GM12892 (cell line): Measurements from ENCODE around the gene LRRC47.

ENCODE experiments used
- DNase-seq: peaks from one replicate; pipeline ENCODE4 v3.0.0; 2011; ENCODE audit not compliant: insufficient read length
- FAIRE-seq: peaks from 2 replicates; lab custom pipeline; 2011; peaks lifted over from hg19 to GRCh38; lab: Jason Lieb, UNC
- POLR2A ChIP-seq: IDR thresholded peaks from 2 replicates; pipeline ENCODE4 v1.6.1; 2011; ENCODE audit warnings: low read depth, low read length, control low read depth
- POLR2AphosphoS5 ChIP-seq: IDR thresholded peaks from 2 replicates; pipeline ENCODE4 v1.6.1; 2011; ENCODE audit warnings: low read depth, low read length, control low read depth
- TAF1 ChIP-seq: IDR thresholded peaks from 2 replicates; pipeline ENCODE4 v1.6.1; 2011; ENCODE audit warnings: low read depth, mild to moderate bottlenecking, control low read depth, low read length, borderline replicate concordance

The LRRC47 gene

DNA sequence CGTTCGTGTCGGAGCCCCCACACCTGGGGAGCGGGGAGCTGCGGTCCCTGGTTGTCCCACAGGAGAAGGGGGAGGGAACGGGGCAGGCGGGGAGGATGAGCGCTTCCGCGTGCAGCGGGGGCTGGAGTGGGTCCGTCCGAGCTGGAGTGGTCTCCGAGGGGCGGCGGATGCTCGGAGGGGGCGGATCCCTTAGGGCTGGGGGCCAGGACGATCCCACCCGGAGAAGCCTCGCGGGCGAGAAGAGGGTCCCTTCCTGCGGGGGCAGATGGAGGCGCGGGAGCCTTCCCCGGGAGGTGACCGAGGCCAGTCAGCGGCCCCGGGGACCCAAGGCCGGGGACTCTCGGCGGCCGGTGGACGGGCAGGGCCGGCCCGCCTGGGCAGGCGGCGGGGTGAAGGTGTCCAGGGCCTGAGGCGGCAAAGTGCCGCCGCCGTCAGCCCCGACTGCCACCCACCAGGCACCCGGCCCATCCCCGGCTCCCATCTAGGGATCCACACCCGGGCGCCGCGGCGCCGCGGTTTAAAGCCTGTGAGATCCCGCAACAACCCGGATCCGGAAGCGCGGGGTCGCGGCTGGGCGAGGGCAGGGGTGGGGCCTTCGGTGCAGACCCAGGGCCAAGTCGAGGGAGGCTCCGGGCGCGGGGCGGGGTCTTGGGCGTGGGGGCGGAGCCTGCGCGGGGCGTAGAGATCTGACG is 49.3 kb downstream of the LRRC47 start:
- peak; percentile 96 for DNase-seq
- peak; percentile 70 for FAIRE-seq
- TF ChIP-seq POLR2AphosphoS5, result no peak
- TF ChIP-seq POLR2A, result peak; percentile 46; the same call in 1 of the 2 replicates
- no peak for TF ChIP-seq TAF1

DNA sequence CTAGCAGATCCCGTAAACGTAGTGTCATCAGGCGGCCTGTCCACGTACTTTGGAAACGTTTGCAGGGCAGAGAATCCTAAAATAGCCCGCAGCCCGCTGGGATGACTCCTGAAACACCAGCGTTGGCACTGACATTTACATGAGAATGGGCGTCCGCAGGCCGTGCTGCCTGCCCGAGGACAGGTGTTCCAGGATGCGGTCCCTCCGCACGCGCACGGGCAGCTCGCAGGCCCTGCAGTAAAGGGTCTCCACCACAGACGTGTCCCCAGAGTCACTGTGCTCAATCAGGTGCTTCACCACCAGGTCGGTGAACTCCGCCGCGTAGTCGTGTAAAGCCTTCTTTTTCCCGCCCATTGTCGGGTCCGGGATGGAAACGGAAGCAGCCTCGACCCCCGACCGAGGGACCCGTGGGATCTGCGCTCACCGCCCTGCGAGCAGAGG is 49.9 kb downstream of the LRRC47 start:
- TF ChIP-seq POLR2A, result no peak
- TF ChIP-seq TAF1, result no peak
- TF ChIP-seq POLR2AphosphoS5, result no peak
- no peak for DNase-seq
- FAIRE-seq, result no peak

DNA sequence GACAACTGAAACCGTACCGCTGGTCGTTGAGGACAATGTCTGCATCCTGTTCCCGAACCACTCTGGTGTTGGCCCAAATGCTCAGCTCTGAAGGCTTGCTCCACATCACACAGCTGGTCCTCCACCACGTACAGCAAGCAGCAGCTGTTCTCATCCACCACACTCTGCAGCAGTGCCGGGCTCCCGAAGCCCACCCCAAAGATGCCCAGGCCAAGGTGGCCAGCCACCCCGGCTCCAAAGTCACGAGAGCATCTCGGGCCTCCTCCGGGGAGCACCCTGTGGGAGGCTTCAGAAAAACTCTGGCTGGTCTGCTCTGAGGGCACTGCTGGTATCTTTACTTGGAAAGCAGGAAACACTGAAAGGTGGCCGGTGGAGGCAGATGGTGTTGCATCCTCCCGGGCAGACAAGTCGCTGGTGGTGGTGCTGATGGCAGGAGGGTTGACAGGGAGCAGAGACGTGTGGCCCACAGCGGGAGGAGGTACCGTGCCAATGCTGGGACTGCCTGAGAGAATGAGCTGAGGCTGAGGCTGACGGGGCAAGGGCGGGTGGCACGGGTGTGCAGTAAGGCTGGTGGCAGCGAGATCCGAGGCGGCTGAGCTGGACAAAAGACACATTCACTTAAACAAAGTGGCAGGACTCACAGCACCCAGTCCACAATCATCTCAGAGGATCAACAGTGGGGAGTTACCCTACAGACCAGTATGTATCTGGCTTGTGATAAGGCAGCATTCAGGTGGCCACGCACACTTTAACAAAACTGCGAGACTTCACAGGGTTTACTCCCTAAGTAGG is 50.5 kb downstream of the LRRC47 start:
- no peak for TF ChIP-seq POLR2AphosphoS5
- TF ChIP-seq POLR2A, result no peak
- TF ChIP-seq TAF1, result no peak
- FAIRE-seq, result no peak
- no peak for DNase-seq

DNA sequence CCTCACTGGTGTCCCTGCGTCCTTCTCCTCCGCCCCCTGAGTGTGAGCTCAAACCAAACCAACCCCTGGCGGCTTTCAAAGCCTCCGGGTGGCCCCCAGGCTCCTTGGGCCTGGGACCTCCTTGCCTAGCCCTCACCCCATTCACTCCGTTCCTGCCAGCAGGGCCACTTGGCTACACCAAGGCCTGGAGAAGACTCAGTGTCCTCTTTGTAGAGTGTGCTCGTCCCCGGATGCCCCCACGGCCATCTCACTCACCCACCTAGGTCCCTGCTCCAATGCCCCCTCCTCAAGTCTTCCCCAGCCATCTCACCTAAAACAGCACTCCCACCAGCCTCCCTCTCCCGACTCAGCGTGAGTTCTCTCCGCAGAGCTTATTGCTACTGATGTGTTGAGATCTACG is 51.2 kb downstream of the LRRC47 start:
- TF ChIP-seq POLR2A (no peak), TAF1 (no peak), POLR2AphosphoS5 (no peak)
- FAIRE-seq, result no peak
- DNase-seq, result no peak

DNA sequence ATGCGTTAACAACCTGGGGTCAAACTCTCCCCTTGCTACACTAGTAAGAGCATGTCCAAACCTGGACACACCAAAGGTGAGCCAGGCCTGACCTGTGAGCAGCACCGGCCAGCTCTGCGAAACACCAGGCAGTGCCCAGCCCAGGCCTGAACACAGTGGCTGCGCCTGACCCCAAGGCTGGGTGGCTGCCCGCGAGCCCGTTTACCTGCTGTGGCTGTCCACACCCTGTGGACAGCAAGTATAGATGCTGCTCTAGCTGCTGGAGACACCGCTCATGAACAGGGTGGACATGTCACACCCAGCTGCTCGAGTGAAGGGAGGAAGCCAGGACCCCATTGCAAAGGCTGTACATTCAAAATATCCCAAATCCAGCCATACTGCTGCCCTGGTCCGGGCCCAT is 51.7 kb downstream of the LRRC47 start:
- no peak for FAIRE-seq
- TF ChIP-seq TAF1 (no peak), POLR2AphosphoS5 (no peak), POLR2A (no peak)
- no peak for DNase-seq

DNA sequence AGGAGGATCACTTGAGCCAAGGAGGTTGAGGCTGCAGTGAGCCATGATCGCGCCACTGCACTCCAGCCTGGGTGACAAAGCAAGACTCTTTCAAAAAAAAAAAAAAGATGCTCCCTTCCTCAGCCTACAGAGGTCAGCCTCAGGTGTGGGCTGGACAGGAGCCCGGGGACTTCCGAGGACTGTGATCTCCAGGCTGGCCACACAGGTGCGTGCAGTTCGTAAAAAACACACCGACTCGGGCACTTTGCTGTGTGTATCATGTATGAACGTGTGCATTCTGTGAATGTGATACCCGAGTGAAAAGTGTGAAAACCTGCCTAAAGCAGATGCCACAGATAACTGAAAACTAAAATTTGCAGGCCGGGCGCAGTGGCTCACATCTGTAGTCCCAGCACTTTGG is 52.5 kb downstream of the LRRC47 start:
- FAIRE-seq (no peak), DNase-seq (no peak)
- TF ChIP-seq POLR2AphosphoS5 (no peak), TAF1 (no peak), POLR2A (no peak)

DNA sequence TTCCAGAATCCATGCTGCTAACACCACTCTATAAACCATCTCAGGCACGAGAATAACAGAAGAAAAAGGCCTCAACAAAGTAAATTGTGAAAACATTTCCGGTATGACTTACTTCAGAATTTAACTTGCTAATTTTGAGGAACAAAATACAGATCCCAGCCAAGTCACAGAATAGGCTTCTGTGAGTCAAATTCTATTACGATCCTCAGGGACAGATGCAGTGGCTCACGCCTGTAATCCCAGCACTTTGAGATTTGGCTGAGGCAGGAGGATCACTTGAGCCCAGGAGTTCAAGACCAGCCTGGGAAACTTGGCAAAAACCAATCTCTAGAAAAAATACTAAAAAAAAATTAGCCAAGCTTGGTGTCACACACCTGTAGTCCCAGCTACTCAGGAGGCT is 52.9 kb downstream of the LRRC47 start:
- DNase-seq (no peak), FAIRE-seq (no peak)
- TF ChIP-seq POLR2A, result no peak
- no peak for TF ChIP-seq TAF1

DNA sequence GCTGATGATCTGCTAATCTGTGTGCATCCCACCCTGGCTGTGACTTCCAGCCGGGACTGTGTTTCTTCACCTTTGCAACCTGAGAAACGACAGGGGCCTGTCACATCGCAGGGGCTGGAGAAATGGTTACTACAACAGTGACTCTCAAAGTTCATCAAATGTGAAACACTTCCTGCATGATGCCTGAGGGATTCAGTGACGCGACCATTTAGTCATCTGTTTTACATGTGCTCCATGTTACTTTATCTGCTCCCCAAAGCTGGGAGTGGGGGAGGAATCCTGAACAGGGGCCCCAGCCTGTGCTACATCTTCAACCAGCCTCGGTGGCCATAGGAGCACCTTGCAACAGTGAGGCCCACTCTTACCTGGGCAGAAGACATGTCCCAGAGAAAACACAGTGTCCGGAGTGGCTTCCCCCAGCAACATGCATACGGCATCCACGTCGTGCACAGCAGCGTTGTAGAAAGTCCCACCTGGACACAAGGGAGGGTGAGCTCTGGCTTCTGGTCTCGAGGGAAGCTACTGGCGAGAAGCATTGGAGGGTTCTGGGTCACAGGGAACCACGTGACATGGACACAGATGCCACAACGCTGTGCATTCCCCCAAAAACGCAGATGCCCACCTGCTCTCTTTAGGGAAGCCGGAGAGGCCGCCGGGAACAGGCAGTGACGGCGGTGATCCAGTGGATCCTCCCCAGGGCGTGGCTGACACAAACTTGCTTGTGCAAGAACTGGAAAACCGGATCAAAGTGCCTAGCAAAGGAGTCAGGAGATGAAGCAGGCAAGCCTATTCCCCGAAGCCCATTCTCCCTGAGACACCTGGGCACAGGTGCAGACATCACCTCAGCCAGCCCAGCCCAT is 53.6 kb downstream of the LRRC47 start:
- TF ChIP-seq POLR2A, result no peak
- TF ChIP-seq POLR2AphosphoS5, result no peak
- TF ChIP-seq TAF1, result no peak
- no peak for FAIRE-seq
- DNase-seq, result no peak

DNA sequence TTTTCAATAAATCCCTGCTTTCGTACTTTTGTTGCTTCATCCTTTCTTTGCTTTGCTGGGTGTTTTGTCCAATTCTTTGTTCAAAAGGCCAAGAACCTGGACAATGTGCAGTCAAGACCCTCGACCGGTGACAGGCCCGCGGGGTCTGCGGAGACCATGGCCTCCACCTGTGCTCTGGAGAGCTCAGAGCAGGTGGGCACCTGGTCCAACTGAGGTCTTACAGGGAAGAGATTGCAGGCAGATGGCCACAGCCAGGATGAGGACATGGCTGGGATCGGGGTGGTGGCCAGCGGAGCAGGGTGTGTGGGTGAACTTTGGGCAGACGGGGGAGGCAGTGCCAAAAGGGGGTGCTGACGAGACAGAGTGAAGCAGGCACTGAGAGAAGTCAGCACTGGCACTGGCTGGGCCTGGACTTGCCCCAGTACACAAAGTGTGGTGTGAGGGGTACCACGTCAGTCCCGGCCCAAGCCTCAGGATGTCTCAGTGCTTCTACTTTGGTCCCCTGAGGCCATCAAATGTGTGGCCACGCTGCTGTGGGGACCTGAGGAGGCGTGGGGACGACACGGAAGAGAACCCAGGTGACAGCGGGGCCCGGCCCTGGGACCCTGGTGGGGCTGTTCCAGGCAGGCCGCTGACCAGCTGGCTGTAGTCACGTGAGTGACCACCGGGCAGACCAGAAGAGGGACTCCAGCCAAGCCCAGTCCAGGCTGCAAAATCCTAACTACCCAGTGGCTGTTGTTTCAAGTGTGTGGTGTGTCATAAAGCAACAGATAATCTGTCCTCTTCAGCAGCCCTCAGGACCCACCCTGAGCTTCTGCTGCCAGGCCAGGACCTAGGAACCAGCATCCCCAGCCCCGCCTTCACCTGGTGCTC is 54.5 kb downstream of the LRRC47 start:
- DNase-seq (no peak), FAIRE-seq (no peak)
- TF ChIP-seq POLR2A (no peak), POLR2AphosphoS5 (no peak), TAF1 (no peak)

DNA sequence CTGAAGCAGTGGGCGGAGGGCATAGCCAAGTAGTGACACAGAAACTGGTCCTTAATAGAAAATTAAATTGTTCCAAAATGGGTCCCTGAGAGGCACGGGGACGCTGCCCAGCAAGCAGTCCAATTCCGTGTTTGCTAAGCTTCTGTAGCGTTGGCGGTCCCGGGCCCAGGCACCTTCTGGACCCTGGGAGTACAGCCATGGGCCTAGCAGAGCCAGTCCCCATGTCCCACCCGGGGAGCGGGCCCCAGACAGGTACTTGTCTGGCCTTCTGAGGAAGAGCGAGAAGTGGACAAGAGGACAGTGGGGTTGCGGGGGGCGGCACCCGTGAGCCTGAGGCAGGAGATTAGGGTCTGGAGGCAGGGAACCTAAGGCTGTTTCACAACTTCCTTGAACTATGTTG is 55.5 kb downstream of the LRRC47 start:
- FAIRE-seq (no peak), DNase-seq (no peak)
- no peak for TF ChIP-seq POLR2A
